Lung (tissue), 12 donors: ENCODE results near the gene LMF1. TPM values are rescaled to one million over a fixed set of nuclear protein-coding genes. Genes with fewer than 3 reads are reported as not detected.

ENCODE experiments used
- ATAC-seq: fragments of 200-7000 bp; cut with Tn5 transposase; one replicate; pipeline ENCODE4 v1.9.1; 2020; ENCODE audit warnings: moderate number of reproducible peaks; ENCODE audit not compliant: insufficient read depth, low FRiP score
- DNase-seq, 3 donors: peaks; one replicate each; pipeline ENCODE4 v3.0.0-alpha.2; 2013 to 2017
- H3K27ac ChIP-seq, 2 donors: one replicate each; pipeline ENCODE4 v1.5.1; 2013; ENCODE audit warnings: mild to moderate bottlenecking in 2 of 2, moderate library complexity in 2 of 2, control low read depth in 1 of 2, inconsistent platforms in 1 of 2, low read depth in 1 of 2, low read length in 1 of 2
- H3K27me3 ChIP-seq, 3 donors: one replicate each; pipeline ENCODE4 v1.5.1; 2013; ENCODE audit warnings: low read length in 2 of 3; ENCODE audit not compliant: control insufficient read depth in 3 of 3, insufficient read depth in 3 of 3
- H3K36me3 ChIP-seq, 4 donors: one replicate each; pipeline ENCODE4 v1.5.1; 2013; ENCODE audit warnings: low read length in 4 of 4, mild to moderate bottlenecking in 1 of 4, moderate library complexity in 1 of 4; ENCODE audit not compliant: control insufficient read depth in 4 of 4, insufficient read depth in 4 of 4
- H3K4me1 ChIP-seq, 5 donors: one replicate each; pipeline ENCODE4 v1.5.1; 2013; ENCODE audit warnings: low read length in 5 of 5, mild to moderate bottlenecking in 2 of 5, moderate library complexity in 1 of 5; ENCODE audit not compliant: control insufficient read depth in 5 of 5, insufficient read depth in 5 of 5
- H3K4me3 ChIP-seq: one replicate; pipeline ENCODE4 v1.5.1; 2013; ENCODE audit warnings: mild to moderate bottlenecking, control low read depth, moderate library complexity
- H3K9ac ChIP-seq, 2 donors: one replicate each; pipeline ENCODE4 v1.5.1; 2013; ENCODE audit warnings: low read length in 2 of 2, control low read depth in 1 of 2; ENCODE audit not compliant: insufficient read depth in 1 of 2
- H3K9me3 ChIP-seq, 4 donors: one replicate each; pipeline ENCODE4 v1.5.1; 2013; ENCODE audit warnings: low read length in 3 of 4, mild to moderate bottlenecking in 1 of 4, moderate library complexity in 1 of 4; ENCODE audit not compliant: control insufficient read depth in 4 of 4, insufficient read depth in 3 of 4
- CTCF ChIP-seq: IDR thresholded peaks from 2 replicates; pipeline ENCODE4 v1.5.1; 2012; ENCODE audit warnings: mild to moderate bottlenecking; ENCODE audit errors: control extremely low read depth, extremely low read depth
- WGBS, 2 donors: extraction: QIAGEN DNeasy Blood & Tissue Kit; methylation state at CpG; one replicate each; pipeline ENCODE4 v1.1.7; 2013; 5-methylcytosine and 5-hydroxymethylcytosine counted together
- polyA plus RNA-seq, 2 donors: library from polyadenylated mRNA; stranded (reverse); fragments of 200-250 nt; gene quantifications; one replicate each; pipeline ENCODE4 v1.2.1, GENCODE V29; 2013
- total RNA-seq, 2 donors: library from RNA; depleted of rRNA in 1 of 2; stranded (reverse); fragments of >200 nt in 1 of 2; gene quantifications; one replicate each; pipeline ENCODE4 v1.2.1, GENCODE V29; 2014 to 2021
- donor health status: control.
- donor health status: control.
- donor health status: Bipolar disorder and iron deficiency.
- donor health status: healthy.
- donor health status: DM: yes; HTN: yes; CAD: no.

LMF1 gene
- total and polyA plus RNA-seq, 4 donors: 9.1 to 23.7 (median 20.6) TPM

DNA sequence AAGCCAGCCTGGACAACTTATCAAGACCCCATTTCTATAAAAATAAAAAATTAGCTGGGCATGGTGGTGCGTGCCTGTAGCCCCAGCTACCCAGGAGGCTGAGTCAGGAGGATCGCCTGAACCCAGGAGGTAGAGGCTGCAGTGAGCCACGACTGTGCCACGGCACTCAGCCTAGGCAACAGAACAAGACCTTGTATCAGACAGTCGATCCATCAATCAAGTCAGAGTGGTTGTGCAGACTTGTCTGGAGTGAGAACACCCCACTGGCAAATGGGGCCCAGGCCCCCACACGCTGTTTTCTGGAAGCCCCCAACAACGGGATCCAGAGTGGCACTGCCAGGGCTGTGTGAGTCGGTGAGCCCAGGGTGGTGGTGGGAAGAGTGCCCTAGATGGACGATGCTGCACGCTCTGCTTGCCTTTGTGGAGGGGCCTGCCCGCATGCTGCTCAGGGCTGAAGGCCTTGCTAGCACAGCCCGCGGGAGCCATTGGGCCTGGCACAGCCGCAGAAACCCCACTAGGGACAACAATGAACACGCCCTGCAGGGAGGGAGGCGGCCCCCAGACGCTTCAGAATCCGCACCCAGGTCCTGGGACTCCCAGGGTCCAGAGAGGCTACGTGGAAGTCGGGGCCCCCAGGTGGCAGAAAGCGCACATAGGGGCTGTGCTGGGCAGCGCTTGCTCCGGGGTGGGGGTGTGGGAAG lies 90.2 kb downstream of the LMF1 start:
- no peak overlapping the region for H3K4me3 ChIP-seq
- no peaks in the 10 kb centered on the region for H3K27me3 ChIP-seq
- H3K36me3 ChIP-seq: peaks cover 2 to 5% (median 3%) of the 10 kb centered on the region in 4 donors
- H3K27ac ChIP-seq: no peak overlapping the region
- H3K9me3 ChIP-seq: peaks cover 0 to 7% (median 3%) of the 10 kb centered on the region in 4 donors
- no peak for ATAC-seq
- no peak for TF ChIP-seq CTCF
- H3K9ac ChIP-seq: no peak overlapping the region
- WGBS, 2 donors: 94 to 97% methylated on average over 23 of the region's 23 CpGs
- no peaks in the 10 kb centered on the region for H3K4me1 ChIP-seq
- no peak for DNase-seq

GRCh38 chr16:879986-880385 lies 90.8 kb downstream of the LMF1 start:
- no peak for TF ChIP-seq CTCF
- Histone ChIP-seq H3K27me3 (no peaks in the 10 kb centered on the region), H3K4me1 (no peaks in the 10 kb centered on the region), H3K9ac (no peak overlapping the region), H3K27ac (no peak overlapping the region), H3K36me3 (peaks cover 0 to 10% (median 1%) of the 10 kb centered on the region in 4 donors), H3K9me3 (peaks cover 0 to 5% (median 1%) of the 10 kb centered on the region in 4 donors), H3K4me3 (no peak overlapping the region)
- DNase-seq (no peak), ATAC-seq (no peak)
- WGBS, 2 donors: 95 to 96% methylated on average over 16 of the region's 16 CpGs

DNA sequence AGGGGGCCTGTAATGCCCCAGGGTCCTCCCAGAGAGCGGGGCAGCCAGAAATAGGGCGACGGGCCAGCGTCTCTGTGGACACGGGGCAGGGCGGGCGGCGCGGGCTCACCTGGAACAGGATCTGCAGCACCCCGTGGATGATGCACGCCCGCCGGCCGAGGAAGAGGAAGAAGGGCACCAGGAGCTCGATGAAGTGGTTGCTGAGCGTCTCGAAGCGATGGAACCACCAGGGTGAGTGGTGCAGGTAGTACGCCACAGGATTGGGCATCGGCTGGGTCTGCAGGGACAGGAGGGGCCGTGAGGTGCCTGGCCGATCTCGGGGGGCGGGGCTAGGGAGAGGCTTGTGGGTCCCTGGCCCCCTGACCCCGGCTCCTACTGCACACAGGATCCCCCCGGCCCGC lies 91.3 kb downstream of the LMF1 start:
- Histone ChIP-seq H3K4me3 (no peak overlapping the region), H3K9ac (no peak overlapping the region), H3K27me3 (no peaks in the 10 kb centered on the region), H3K4me1 (no peaks in the 10 kb centered on the region), H3K27ac (no peak overlapping the region), H3K36me3 (peaks cover 0 to 12% (median under 1%) of the 10 kb centered on the region in 4 donors), H3K9me3 (peaks cover 0 to 2% (median 0%) of the 10 kb centered on the region in 4 donors)
- TF ChIP-seq CTCF: no peak
- no peak for DNase-seq
- ATAC-seq: no peak
- WGBS, 2 donors: 93 to 94% methylated on average over 27 of the region's 27 CpGs
